Erythroblast (primary cell): ENCODE data around the gene ZNF385D.

Source experiments
- GATA1 ChIP-seq: IDR thresholded peaks from 2 replicates; pipeline ENCODE4 v1.6.1; 2011; ENCODE audit warnings: low read depth, mild to moderate bottlenecking, control low read depth, low read length, moderate library complexity
- POLR2A ChIP-seq: IDR thresholded peaks from 2 replicates; pipeline ENCODE4 v1.6.1; 2011; ENCODE audit warnings: mild to moderate bottlenecking, low read length

DNA sequence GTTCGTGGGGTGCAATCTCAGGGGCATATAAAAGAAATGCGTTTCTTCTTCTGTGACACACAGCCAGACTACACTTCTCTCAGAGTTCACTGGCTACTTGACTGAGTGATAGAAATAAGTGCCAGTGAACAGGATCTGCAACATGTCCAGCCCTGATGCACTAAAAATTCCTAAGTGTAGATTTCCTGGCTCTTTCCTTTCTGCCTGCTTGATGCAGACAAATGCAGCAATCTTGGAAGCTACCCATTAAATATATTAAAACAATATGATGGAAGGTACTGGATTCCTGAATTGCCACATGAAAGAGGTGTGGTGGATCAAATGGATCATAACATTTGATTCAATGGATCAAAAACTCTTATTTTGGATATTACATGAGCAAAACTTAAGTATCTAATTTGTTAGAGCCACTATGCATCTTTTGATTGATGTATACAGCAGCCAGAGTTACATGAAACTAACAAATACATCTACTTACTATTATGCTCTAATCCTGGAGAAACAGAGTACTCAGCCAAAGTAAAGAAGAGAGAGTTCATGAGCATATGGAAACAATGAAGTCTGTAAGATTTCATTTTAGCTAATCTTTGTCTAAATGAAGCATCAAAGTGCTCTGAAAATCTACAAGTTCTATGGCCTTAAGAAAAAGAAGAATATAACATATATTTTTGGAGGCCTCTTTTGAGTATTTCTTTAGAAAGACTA, 222.6 kb downstream of the ZNF385D start:
- TF ChIP-seq POLR2A = no peak
- no peak for TF ChIP-seq GATA1
